ENCODE data around the gene HOXA3. TPM values are rescaled to one million over a fixed set of nuclear protein-coding genes. Genes with fewer than 3 reads are reported as not detected.

Gene HOXA3
- total RNA-seq, 1 experiment from 2014 or later: 9.2 TPM

- Histone ChIP-seq H2AFZ (ENCODE audit: low read depth, low read length, poor library complexity, severe bottlenecking) (no peak overlapping the region), H3K9ac (ENCODE audit: low read length) (peak overlapping the region; percentile 72), H3K27me3 (ENCODE audit: insufficient read depth, low read length) (peaks cover 10% of the 10 kb centered on the region; the same call in 1 of the 2 replicates), H3K4me3 (replicated peaks in 1 of 2; ENCODE audit: low read depth in 1 of 2, low read length in 2 of 2) (peak overlapping the region; percentile 47 to 60; a peak in 2 of 4 replicates), H3K4me2 (ENCODE audit: low read length) (peak overlapping the region; percentile 92), H3K27ac (ENCODE audit: low read depth, low read length) (peak overlapping the region; percentile 87; the same call in 1 of the 2 replicates), H3K79me2 (ENCODE audit: insufficient read depth, low read length) (peaks cover 20% of the 10 kb centered on the region), H4K20me1 (ENCODE audit: insufficient read depth) (no peaks in the 10 kb centered on the region), H3K4me1 (ENCODE audit: control insufficient read depth in 1 of 2, insufficient read depth in 2 of 2, low read length in 2 of 2) (peaks cover 59 to 84% of the 10 kb centered on the region in 2 experiments), H3K9me3 (ENCODE audit: control insufficient read depth in 1 of 2, insufficient read depth in 1 of 2, low read depth in 1 of 2, low read length in 2 of 2) (no peaks in the 10 kb centered on the region), H3K36me3 (ENCODE audit: control insufficient read depth in 1 of 2, insufficient read depth in 2 of 2, low read length in 2 of 2) (no peaks in the 10 kb centered on the region), H3K9me2 (ENCODE audit: insufficient read depth) (no peaks in the 10 kb centered on the region)
- RAD21 ChIA-PET (ENCODE audit: low non-redundant PET in 1 of 2, low total read pairs in 2 of 2, uncharacterized antibody in 2 of 2, unreplicated experiment in 2 of 2): interaction anchor here in 1 of 2 experiments (1.2 kb wide), 1 partner anchor 45 kb away, joined by 4 read pairs; no protein-coding TSS in a partner anchor
- TF ChIP-seq EZH2 (IDR thresholded peaks at IDR 0.05) (no peak), SIN3A (IDR thresholded peaks at IDR 0.05; ENCODE audit: low read depth) (no peak), ZFX (IDR thresholded peaks at IDR 0.05) (no peak), CBX3 (IDR thresholded peaks at IDR 0.05; ENCODE audit: low read depth) (no peak), REST (IDR thresholded peaks at IDR 0.05; ENCODE audit: low read depth) (no peak), SRF (IDR thresholded peaks at IDR 0.05; ENCODE audit: low read depth) (no peak), JUND (IDR thresholded peaks at IDR 0.05) (no peak), ZBTB33 (IDR thresholded peaks at IDR 0.05; ENCODE audit: extremely low read depth, insufficient replicate concordance, low read length) (no peak), EGR1 (IDR thresholded peaks at IDR 0.05; ENCODE audit: low read depth) (no peak), MAX (IDR thresholded peaks at IDR 0.05) (no peak), ZNF274 (IDR thresholded peaks at IDR 0.05; ENCODE audit: low read depth, low read length) (no peak)
- CTCF ChIA-PET: no interaction called here
- intact Hi-C loops (cut with micrococcal nuclease): no loop called here
- DNase-seq (ENCODE audit: low read depth, low spot score) (no peak), ATAC-seq (no peak)
- POLR2A ChIA-PET: interaction anchor here (1.2 to 2.1 kb wide), 2 partner anchors 12 to 20 kb away, joined by 4 to 8 read pairs; partner anchors contain the start of gene HOXA1
- BruUV-seq (replicated peaks): TSS peak; percentile 36
Measured at GRCh38 chr7:27116031-27116961, 36.1 kb downstream of the HOXA3 start.

Data from HCT116 (cell line).